Measurements from ENCODE around the gene PPARD.
"Not testable (repeated sequence)": the region's sequence is repeated elsewhere in the genome, so short reads cannot be mapped to it uniquely, and the experiment has no call there.

PPARD gene

GRCh38 chr6:35342258-35343091 is at the start of gene PPARD:
PPARD (plus strand) TSS chr6:35342558; CDS start chr6:35411088, 68,530 bp downstream.
- peak; percentile 98 for DNase-seq

GRCh38 chr6:35293681-35294080 is 48.7 kb upstream of the PPARD start:
- no peak for DNase-seq

GRCh38 chr6:35294308-35294945 is 47.9 kb upstream of the PPARD start:
- DNase-seq = peak; percentile 72

- DNase-seq = no peak
Measured at GRCh38 chr6:35295036-35295435, 47.3 kb upstream of the PPARD start.

- DNase-seq = no peak
Measured at GRCh38 chr6:35295521-35296315, 46.6 kb upstream of the PPARD start.

GRCh38 chr6:35296931-35297600 is 45.3 kb upstream of the PPARD start:
- DNase-seq = no peak

GRCh38 chr6:35297601-35298481 is 44.5 kb upstream of the PPARD start, which contains the start of gene DEF6:
DEF6 (plus strand) TSS chr6:35297818; CDS start chr6:35297857, 39 bp downstream.
- peak; percentile 92 for DNase-seq

GRCh38 chr6:35298625-35299140 is 43.7 kb upstream of the PPARD start:
- DNase-seq = peak; percentile 46

- peak; percentile 69 for DNase-seq
Measured at GRCh38 chr6:35299674-35300073, 42.7 kb upstream of the PPARD start.

- DNase-seq = peak; percentile 81
Measured at GRCh38 chr6:35300848-35301247, 41.5 kb upstream of the PPARD start.

- peak; percentile 92 for DNase-seq
Measured at GRCh38 chr6:35302604-35303241, 39.6 kb upstream of the PPARD start.

GRCh38 chr6:35304299-35304698 is 38.1 kb upstream of the PPARD start:
- DNase-seq = no peak

GRCh38 chr6:35305117-35305516 is 37.2 kb upstream of the PPARD start:
- DNase-seq = peak; percentile 47

- DNase-seq = not testable (repeated sequence)
Measured at GRCh38 chr6:35307138-35307537, 35.2 kb upstream of the PPARD start.

- DNase-seq = not testable (repeated sequence)
Measured at GRCh38 chr6:35308543-35308942, 33.8 kb upstream of the PPARD start.

- no peak for DNase-seq
Measured at GRCh38 chr6:35309611-35310264, 32.6 kb upstream of the PPARD start.

- peak; percentile 57 for DNase-seq
Measured at GRCh38 chr6:35310265-35310831, 32.0 kb upstream of the PPARD start.

GRCh38 chr6:35311390-35312075 is 30.8 kb upstream of the PPARD start:
- DNase-seq = peak; percentile 83
